GM21619 (cell line): ENCODE measurements around the gene NDUFS7.
A peak's percentile ranks its signal among the peaks of the same experiment; 100 is the strongest.
"Not testable (repeated sequence)": the region's sequence is repeated elsewhere in the genome, so short reads cannot be mapped to it uniquely, and the experiment has no call there.

Experiments used
- ATAC-seq: cut with Tn5 transposase; IDR thresholded peaks from one replicate; pipeline ENCODE4 v1.9.1; 2021; ENCODE audit not compliant: unreplicated experiment

The NDUFS7 gene

DNA sequence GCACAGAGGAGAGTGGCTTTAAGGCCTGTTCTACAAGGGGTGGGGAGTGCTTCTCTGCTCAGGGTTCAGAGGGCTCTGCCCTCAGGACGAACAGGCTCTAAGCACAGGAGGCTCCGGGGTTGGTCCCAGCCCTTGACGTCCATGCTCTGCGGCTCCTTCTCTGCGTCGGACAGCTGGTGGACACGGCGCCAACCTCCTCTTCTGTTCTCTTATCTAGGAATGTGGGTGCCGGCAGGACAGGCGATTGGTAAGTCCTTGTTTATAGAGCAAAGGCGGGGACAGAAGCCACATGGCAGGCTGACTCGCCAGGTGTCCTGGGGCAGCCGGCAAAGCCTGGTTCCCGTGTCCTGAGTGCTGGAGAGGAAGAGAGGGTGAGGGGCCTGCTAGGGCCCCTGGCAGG lies 46.0 kb downstream of the NDUFS7 start:
- ATAC-seq, result no peak

DNA sequence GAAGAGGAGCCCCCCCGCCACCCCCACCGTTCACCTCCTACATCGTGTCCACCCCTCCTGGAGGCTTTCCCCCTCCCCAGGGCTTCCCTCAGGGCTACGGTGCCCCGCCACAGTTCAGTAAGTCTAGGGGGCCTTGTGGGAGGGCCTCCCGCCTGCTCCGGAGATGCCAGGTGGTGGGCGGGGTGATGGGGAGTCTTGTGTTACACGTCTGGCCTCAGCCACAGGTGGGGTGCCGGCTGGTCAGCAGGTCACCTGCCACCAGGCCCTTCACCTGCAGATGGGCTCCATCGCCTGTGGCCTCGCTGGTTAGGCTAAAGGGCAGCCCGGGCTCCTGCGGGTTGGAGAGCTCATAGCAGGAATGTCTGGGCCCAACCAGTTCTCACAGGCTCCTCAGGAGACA lies 46.5 kb downstream of the NDUFS7 start:
- no peak for ATAC-seq

- no peak for ATAC-seq
These were observed 48.2 kb downstream of the NDUFS7 start for GRCh38 chr19:1431759-1432506.

DNA sequence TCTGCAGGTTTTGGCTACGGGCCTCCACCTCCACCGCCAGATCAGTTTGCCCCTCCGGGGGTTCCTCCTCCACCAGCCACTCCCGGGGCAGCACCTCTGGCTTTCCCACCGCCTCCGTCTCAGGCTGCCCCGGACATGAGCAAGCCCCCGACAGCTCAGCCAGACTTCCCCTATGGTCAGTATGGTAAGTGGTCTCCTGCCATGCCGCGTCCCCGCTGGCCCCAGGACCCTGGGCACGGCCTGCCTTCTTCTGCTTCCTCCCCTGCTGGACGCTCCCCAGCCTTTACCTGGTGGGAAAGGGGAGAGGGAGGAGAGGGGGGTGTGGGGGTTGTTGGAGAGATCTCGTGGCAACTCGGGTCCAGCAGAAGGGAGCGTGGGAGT lies 48.8 kb downstream of the NDUFS7 start:
- ATAC-seq, result no peak

DNA sequence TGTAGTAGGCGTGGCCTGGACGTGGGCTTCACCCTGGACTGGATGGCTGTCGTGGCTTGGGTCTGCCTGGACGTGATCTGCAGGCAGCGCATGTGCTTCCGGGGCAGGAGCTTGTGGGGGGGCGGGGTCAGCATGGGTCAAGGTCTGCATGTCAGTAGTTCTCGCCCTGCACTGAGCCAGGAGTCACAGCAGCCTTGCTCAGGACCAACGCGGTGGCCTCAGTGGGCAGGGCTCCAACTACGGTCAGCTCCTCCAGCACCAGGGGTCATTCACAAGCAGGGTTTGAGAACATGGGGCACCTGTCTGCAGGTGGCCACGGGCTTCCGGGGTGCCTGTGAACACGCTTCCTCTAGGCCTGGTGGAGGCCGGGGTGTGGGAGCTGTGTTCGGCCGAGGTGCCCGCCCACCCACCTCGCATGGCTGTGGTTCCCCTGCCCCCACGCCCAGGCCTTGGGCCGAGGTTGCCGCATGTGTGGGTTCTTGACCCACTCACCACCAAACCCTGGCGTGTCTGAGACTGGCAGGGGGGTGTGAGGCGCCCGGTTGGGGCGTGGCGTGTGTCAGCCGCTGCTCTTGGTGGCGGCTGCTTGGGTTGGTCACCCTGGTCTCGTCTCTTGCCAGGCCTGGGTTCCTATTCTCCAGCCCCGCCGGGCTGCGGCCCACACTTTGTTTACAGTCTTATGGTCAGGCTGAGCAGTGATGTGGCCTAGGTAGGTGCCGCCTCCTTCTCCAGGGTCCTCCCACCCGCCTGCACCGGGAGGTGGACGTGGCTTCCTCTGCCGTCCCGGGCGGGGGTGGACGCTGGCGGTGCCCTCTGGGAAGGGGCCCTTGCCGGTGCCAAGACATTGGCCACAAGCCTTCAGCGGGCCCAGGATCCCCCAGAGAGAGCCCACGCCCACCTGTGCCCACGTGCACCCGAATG lies 49.7 kb downstream of the NDUFS7 start:
- ATAC-seq, result no peak

- ATAC-seq, result no peak
These were observed 50.3 kb downstream of the NDUFS7 start for GRCh38 chr19:1434040-1434366.

DNA sequence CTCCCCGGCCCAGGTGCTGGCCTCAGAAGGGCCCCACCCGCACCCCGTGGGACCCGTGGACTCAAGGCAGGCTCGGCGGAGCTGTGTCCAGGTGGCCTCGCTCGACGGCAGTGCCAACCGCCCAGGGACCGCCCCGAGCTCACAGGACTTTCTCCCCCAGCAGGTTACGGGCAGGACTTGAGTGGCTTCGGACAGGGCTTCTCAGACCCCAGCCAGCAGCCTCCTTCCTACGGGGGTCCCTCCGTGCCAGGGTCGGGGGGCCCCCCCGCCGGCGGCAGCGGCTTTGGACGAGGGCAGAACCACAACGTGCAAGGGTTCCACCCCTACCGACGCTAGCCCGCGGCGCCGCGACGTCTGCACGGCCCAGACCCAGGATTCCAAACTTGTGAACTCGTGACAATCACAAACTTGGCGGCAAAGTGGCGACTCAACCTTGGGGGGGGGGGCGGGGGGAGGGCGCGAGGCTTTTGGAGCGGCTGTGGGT lies 50.9 kb downstream of the NDUFS7 start:
- ATAC-seq, result no peak

- ATAC-seq, result no peak
These were observed 51.8 kb downstream of the NDUFS7 start for GRCh38 chr19:1435378-1435989.

- no peak for ATAC-seq
These were observed 53.9 kb downstream of the NDUFS7 start for GRCh38 chr19:1437609-1438008.

GRCh38 chr19:1438035-1438932 lies 54.6 kb downstream of the NDUFS7 start, which contains the start of gene RPS15:
Gene RPS15, plus strand, starts transcription at chr19:1438396. Its CDS starts 30 bp downstream, at chr19:1438426.
- ATAC-seq, result peak; percentile 71

- no peak for ATAC-seq
These were observed 55.2 kb downstream of the NDUFS7 start for GRCh38 chr19:1438933-1439354.

DNA sequence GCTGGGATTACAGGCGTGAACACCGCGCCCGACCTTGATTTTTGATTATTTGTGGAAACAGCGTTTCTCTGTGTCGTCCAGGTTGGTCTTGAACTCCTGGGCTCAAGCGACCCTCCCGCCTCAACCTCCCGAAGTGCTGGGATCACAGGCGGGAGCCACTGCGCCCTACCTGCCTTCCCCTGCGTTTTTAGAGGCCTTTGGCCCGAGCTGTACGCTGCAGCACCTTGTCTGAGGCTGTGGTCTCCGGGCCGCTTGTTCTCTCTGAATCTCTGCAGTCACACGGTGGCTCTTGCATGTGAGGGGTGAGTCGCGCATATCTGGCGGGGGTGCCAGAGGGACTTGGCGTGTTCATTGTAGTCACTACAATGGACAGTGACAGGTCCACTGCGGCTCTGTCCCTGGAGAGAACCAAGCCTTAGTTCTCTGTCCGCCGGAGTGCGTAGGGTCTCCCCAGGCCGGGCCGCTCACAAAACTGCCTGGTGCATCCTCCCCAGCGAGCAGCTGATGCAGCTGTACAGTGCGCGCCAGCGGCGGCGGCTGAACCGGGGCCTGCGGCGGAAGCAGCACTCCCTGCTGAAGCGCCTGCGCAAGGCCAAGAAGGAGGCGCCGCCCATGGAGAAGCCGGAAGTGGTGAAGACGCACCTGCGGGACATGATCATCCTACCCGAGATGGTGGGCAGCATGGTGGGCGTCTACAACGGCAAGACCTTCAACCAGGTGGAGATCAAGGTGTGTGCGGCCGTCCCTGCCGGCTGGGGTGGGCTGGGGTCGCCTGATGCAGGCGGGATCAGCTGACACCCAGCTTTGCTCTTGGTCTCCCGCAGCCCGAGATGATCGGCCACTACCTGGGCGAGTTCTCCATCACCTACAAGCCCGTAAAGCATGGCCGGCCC lies 56.1 kb downstream of the NDUFS7 start:
- ATAC-seq, result not testable (repeated sequence)

GRCh38 chr19:1440418-1440801 lies 56.7 kb downstream of the NDUFS7 start:
- ATAC-seq, result no peak

DNA sequence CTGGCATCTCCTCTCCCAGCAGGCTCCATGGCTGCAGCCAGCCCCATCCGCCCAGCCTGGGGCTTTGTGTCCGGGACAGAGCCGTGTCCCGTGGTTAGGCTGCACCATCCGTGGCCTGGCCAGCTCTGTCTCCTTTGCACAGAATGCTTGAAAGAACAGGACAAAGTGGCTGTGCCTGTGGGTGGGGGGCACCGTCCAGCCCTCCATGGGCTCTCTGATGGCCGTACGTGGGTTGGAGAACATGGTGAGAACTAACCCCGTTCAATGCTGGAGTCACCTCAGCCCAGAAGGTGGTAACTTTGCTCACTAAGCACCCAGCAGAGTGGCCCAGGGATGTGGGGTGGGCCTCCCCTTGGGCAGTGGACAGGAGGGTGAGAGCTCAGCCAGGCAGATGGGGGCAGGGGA lies 57.3 kb downstream of the NDUFS7 start:
- ATAC-seq, result no peak

- ATAC-seq, result no peak
These were observed 58.2 kb downstream of the NDUFS7 start for GRCh38 chr19:1441677-1442438.
